22Rv1 (cell line): ENCODE results near the gene ATXN1.

Experiments used
- H3K27ac ChIP-seq: fragments of 450-650 bp; 2 replicates; pipeline ENCODE4 v1.5.1; 2017
- CTCF ChIP-seq: fragments of 450-650 bp; IDR thresholded peaks from 2 replicates; pipeline ENCODE4 v1.5.1; 2017; ENCODE audit warnings: mild to moderate bottlenecking
- ZFX ChIP-seq: fragments of 450-650 bp; IDR thresholded peaks from 2 replicates; pipeline ENCODE4 v1.6.1; 2017; ENCODE audit warnings: antibody characterized with exemption, borderline replicate concordance

ATXN1 gene

GRCh38 chr6:16740097-16740496, 21.2 kb downstream of the ATXN1 start:
- H3K27ac ChIP-seq = no peak overlapping the region
- TF ChIP-seq CTCF (no peak), ZFX (no peak)

GRCh38 chr6:16739329-16739801, 21.9 kb downstream of the ATXN1 start:
- TF ChIP-seq ZFX = no peak
- TF ChIP-seq CTCF = no peak
- H3K27ac ChIP-seq = no peak overlapping the region

- TF ChIP-seq CTCF = no peak
- no peak for TF ChIP-seq ZFX
- H3K27ac ChIP-seq = no peak overlapping the region
Observed at GRCh38 chr6:16737925-16738324, 23.3 kb downstream of the ATXN1 start.

- H3K27ac ChIP-seq = no peak overlapping the region
- TF ChIP-seq CTCF (no peak), ZFX (no peak)
Observed at GRCh38 chr6:16736856-16737775, 24.1 kb downstream of the ATXN1 start.

GRCh38 chr6:16735014-16735413, 26.2 kb downstream of the ATXN1 start:
- H3K27ac ChIP-seq = no peak overlapping the region
- no peak for TF ChIP-seq CTCF
- TF ChIP-seq ZFX = no peak

- TF ChIP-seq ZFX (no peak), CTCF (no peak)
- no peak overlapping the region for H3K27ac ChIP-seq
Observed at GRCh38 chr6:16733085-16733484, 28.2 kb downstream of the ATXN1 start.

GRCh38 chr6:16731478-16732051, 29.7 kb downstream of the ATXN1 start:
- no peak for TF ChIP-seq ZFX
- TF ChIP-seq CTCF = no peak
- no peak overlapping the region for H3K27ac ChIP-seq
